Keratinocyte (primary cell): ENCODE data around the gene RIN3.

Experiments
- EZH2 ChIP-seq: IDR thresholded peaks from one replicate; pipeline ENCODE4 v1.6.1; 2012; ENCODE audit warnings: inconsistent platforms, mild to moderate bottlenecking, low read length, moderate library complexity
- TF ChIP-seq, protein P1 (sequence below), 3 experiments: IDR thresholded peaks in 1 of 3; conservative IDR thresholded peaks in 1 of 3; optimal IDR thresholded peaks in 1 of 3; 2 replicates in 2 of 3; 3 replicates in 1 of 3; pipeline versions ENCODE3 to v1.5.1; 2011; ENCODE audit warnings: low read length in 3 of 3, mild to moderate bottlenecking in 3 of 3, moderate library complexity in 2 of 3, control low read depth in 1 of 3, inconsistent platforms in 1 of 3; ENCODE audit not compliant: insufficient read depth in 2 of 3; ENCODE audit errors: extremely low read depth in 1 of 3

DNA sequence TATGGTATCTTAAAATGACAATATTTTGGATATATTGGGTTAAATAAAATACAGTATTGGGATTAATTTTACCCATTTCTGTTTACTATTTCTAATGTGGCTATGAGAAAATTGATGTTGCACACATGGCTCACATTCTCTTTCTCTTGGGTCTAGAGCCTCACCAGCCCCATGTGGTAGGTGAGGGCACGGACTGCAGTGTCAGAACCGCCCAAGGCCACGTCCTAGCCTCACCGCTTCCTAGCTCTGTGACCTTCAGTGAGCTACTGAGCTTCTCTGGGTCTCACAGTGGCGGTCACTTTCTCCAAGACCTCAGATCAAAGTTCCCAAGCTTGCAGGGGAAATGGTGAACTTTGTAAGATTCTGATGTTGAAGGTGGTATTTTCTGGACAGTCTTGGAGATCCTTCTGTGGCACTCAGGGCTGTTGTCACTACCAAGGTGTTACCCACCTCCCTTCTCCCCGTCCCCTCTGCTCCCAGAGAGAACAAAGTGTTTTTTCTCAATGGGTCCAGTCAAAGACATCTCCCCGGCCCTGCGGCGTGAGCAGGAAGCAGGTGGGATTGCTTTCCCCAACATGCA lies 87.6 kb downstream of the RIN3 start:
- TF ChIP-seq, protein P1, sequence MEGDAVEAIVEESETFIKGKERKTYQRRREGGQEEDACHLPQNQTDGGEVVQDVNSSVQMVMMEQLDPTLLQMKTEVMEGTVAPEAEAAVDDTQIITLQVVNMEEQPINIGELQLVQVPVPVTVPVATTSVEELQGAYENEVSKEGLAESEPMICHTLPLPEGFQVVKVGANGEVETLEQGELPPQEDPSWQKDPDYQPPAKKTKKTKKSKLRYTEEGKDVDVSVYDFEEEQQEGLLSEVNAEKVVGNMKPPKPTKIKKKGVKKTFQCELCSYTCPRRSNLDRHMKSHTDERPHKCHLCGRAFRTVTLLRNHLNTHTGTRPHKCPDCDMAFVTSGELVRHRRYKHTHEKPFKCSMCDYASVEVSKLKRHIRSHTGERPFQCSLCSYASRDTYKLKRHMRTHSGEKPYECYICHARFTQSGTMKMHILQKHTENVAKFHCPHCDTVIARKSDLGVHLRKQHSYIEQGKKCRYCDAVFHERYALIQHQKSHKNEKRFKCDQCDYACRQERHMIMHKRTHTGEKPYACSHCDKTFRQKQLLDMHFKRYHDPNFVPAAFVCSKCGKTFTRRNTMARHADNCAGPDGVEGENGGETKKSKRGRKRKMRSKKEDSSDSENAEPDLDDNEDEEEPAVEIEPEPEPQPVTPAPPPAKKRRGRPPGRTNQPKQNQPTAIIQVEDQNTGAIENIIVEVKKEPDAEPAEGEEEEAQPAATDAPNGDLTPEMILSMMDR (optimal IDR thresholded peaks at IDR 0.05 in 1 of 3, IDR thresholded peaks at IDR 0.05 in 1 of 3, conservative IDR thresholded peaks at IDR 0.05 in 1 of 3; ENCODE audit: extremely low read depth in 1 of 3, insufficient read depth in 2 of 3, low read length in 3 of 3), result no peak
- TF ChIP-seq EZH2, result no peak
